CD4-positive, alpha-beta T cell (primary cell): ENCODE results near the gene TMEM184C. TPM values are rescaled to one million over a fixed set of nuclear protein-coding genes. Genes with fewer than 3 reads are reported as not detected.
A peak's percentile ranks its signal among the peaks of the same experiment; 100 is the strongest.

Source experiments
- ATAC-seq: fragments of 200-7000 bp; cut with Tn5 transposase; one replicate; pipeline ENCODE4 v1.10.0; 2022; ENCODE audit warnings: mild to moderate bottlenecking; ENCODE audit not compliant: poor library complexity
- CTCF ChIA-PET: fragments of 350-600 bp; sonication (Branson Sonifier 250); formaldehyde crosslinking; loops from one replicate; lab custom pipeline; 2021; ENCODE audit warnings: antibody characterized with exemption, inconsistent platforms; lab: Charles Lee
- POLR2A ChIA-PET: fragments of 350-600 bp; sonication (Branson Sonifier 250); formaldehyde crosslinking; loops from one replicate; lab custom pipeline; 2021; ENCODE audit warnings: antibody characterized with exemption, inconsistent platforms; lab: Charles Lee
- DNase-seq, 14 experiments: peaks; one replicate each; pipeline ENCODE4 v3.0.0-alpha.2; 2013 to 2020; ENCODE audit warnings: mixed read lengths in 2 of 14
- H3K27ac ChIP-seq, 2 donors: one replicate each; pipeline versions ENCODE4 v1.5.1 to v1.7.0; 2013; ENCODE audit warnings: low read length in 2 of 2, low read depth in 1 of 2, mild to moderate bottlenecking in 1 of 2
- H3K27me3 ChIP-seq, 2 experiments: 1 replicate in 1 of 2; 2 replicates in 1 of 2; pipeline versions ENCODE4 v1.6.1 to v1.7.0; 2013; ENCODE audit warnings: low read length in 2 of 2, control low read depth in 1 of 2, mild to moderate bottlenecking in 1 of 2, moderate library complexity in 1 of 2; ENCODE audit not compliant: insufficient read depth in 2 of 2, control insufficient read depth in 1 of 2
- H3K36me3 ChIP-seq: one replicate; pipeline ENCODE4 v1.6.1; 2013; ENCODE audit warnings: low read length, control low read depth; ENCODE audit not compliant: insufficient read depth
- H3K4me1 ChIP-seq: one replicate; pipeline ENCODE4 v1.6.1; 2013; ENCODE audit warnings: low read length, control low read depth; ENCODE audit not compliant: insufficient read depth
- H3K4me3 ChIP-seq: one replicate; pipeline ENCODE4 v1.5.1; 2013; ENCODE audit warnings: mild to moderate bottlenecking, low read length, moderate library complexity
- H3K9me3 ChIP-seq, 2 experiments: 1 replicate in 1 of 2; 2 replicates in 1 of 2; pipeline versions ENCODE4 v1.6.1 to v1.7.0; 2013; ENCODE audit warnings: low read length in 2 of 2, mild to moderate bottlenecking in 2 of 2, control low read depth in 1 of 2, moderate library complexity in 1 of 2; ENCODE audit not compliant: control insufficient read depth in 1 of 2, insufficient read depth in 1 of 2
- H3K27ac Mint-ChIP-seq: one replicate; pipeline ENCODE4 v1.8.0; 2020; ENCODE audit warnings: mixed read lengths
- H3K27me3 Mint-ChIP-seq: one replicate; pipeline ENCODE4 v1.8.0; 2021; ENCODE audit warnings: mixed read lengths
- H3K36me3 Mint-ChIP-seq: one replicate; pipeline ENCODE4 v1.8.0; 2021; ENCODE audit warnings: low read depth, mixed read lengths
- H3K4me1 Mint-ChIP-seq: one replicate; pipeline ENCODE4 v1.8.0; 2021; ENCODE audit warnings: low read depth, mixed read lengths
- H3K4me3 Mint-ChIP-seq: one replicate; pipeline ENCODE4 v1.8.0; 2020; ENCODE audit warnings: mild to moderate bottlenecking, mixed read lengths
- H3K9me3 Mint-ChIP-seq: one replicate; pipeline ENCODE4 v1.8.0; 2020; ENCODE audit warnings: mixed read lengths
- CTCF ChIP-seq: fragments of 200-600 bp; IDR thresholded peaks from one replicate; pipeline ENCODE4 v1.8.0; 2022; ENCODE audit warnings: antibody characterized with exemption, mild to moderate bottlenecking
- intact Hi-C, 2 experiments: fragments of 100-400 bp; cut with DNase I in 1 of 2; cut with micrococcal nuclease in 1 of 2; formaldehyde crosslinking; loops; one replicate each; pipeline versions ENCODE4 v1.15.1 to v1.9.0; 2023 to 2025; cut with DNase I, micrococcal nuclease
- total RNA-seq, 174 experiments: library from RNA in 2 of 174; stranded (reverse) in 2 of 174; gene quantifications; one replicate each; pipeline ENCODE4 v1.2.3 and lab custom pipeline; 2021 to 2026

Gene TMEM184C
- total RNA-seq, 2 experiments from 2014 or later: 10.0 to 10.1 TPM

GRCh38 chr4:147683717-147684700 lies 66.8 kb downstream of the TMEM184C start, which contains the start of gene PRMT9:
Gene PRMT9 (minus strand): TSS chr4:147684163. CDS start chr4:147683987, 176 bp downstream.
- peaks cover 15% of the 10 kb centered on the region for H3K27me3 Mint-ChIP-seq
- peak; percentile 95 for ATAC-seq
- CTCF ChIA-PET: interaction anchor here (1.0 to 1.8 kb wide), 5 partner anchors 35 to 183 kb away, joined by 3 to 4 read pairs (median 3); partner anchors contain the start of gene ARHGAP10

GRCh38 chr4:147689067-147689466 lies 71.9 kb downstream of the TMEM184C start:
- Histone ChIP-seq H3K4me3 (no peak overlapping the region), H3K36me3 (no peaks in the 10 kb centered on the region), H3K27ac (no peak overlapping the region), H3K9me3 (no peaks in the 10 kb centered on the region), H3K4me1 (peaks cover 5% of the 10 kb centered on the region), H3K27me3 (peaks cover 3 to 5% of the 10 kb centered on the region in 2 experiments)
- Mint-ChIP-seq H3K4me3 (no peak overlapping the region), H3K36me3 (peaks cover 6% of the 10 kb centered on the region), H3K27me3 (peaks cover 48% of the 10 kb centered on the region), H3K4me1 (peaks cover 9% of the 10 kb centered on the region), H3K9me3 (no peaks in the 10 kb centered on the region), H3K27ac (no peak overlapping the region)
- ChIA-PET POLR2A (no interaction called here), CTCF (interaction anchor here (1.3 kb wide), 1 partner anchor 178 kb away, joined by 3 read pairs; no protein-coding TSS in a partner anchor)
- DNase-seq (peak in 1 of 14 experiments; percentile 20), ATAC-seq (no peak)
- intact Hi-C loops: loop anchor here in 1 of 2 experiments (10.0 kb wide), 1 partner anchor 756 kb away; the partner anchor contains the start of gene NR3C2
- TF ChIP-seq CTCF: no peak

More at GRCh38 chr4:147683717-147684700, 66.8 kb downstream of the TMEM184C start, which contains the start of gene PRMT9:
- Histone ChIP-seq H3K27ac (peak within 1 kb of the TSS; percentile 79 to 93), H3K27me3 (no peaks in the 10 kb centered on the region), H3K9me3 (no peaks in the 10 kb centered on the region), H3K4me1 (peaks cover 12% of the 10 kb centered on the region), H3K4me3 (peak within 1 kb of the TSS; percentile 91), H3K36me3 (peaks cover 8% of the 10 kb centered on the region)
- Mint-ChIP-seq H3K36me3 (peaks cover 43% of the 10 kb centered on the region), H3K9me3 (no peaks in the 10 kb centered on the region), H3K27ac (peak within 1 kb of the TSS; percentile 100), H3K4me1 (peaks cover 42% of the 10 kb centered on the region), H3K4me3 (peak within 1 kb of the TSS; percentile 98)
- peak; percentile 69 to 93 (median 84) for DNase-seq
- TF ChIP-seq CTCF: no peak
- intact Hi-C loops: loop anchor here (1.0 to 10.0 kb wide), 4 partner anchors 47 to 761 kb away; partner anchors contain the start of genes TMEM184C (in 2 of the 2) and NR3C2 (in 1 of the 2)
- POLR2A ChIA-PET: interaction anchor here (0.8 to 3.8 kb wide), 7 partner anchors 48 to 758 kb away, joined by 3 to 87 read pairs (median 6); partner anchors contain the start of genes ARHGAP10, NR3C2 and TMEM184C

- Histone ChIP-seq H3K4me1 (peaks cover 3% of the 10 kb centered on the region), H3K36me3 (no peaks in the 10 kb centered on the region), H3K27me3 (peaks cover 5% of the 10 kb centered on the region in 2 experiments), H3K4me3 (no peak overlapping the region), H3K9me3 (no peaks in the 10 kb centered on the region), H3K27ac (no peak overlapping the region)
- Mint-ChIP-seq H3K4me1 (no peaks in the 10 kb centered on the region), H3K36me3 (no peaks in the 10 kb centered on the region), H3K9me3 (no peaks in the 10 kb centered on the region), H3K27me3 (peaks cover 35% of the 10 kb centered on the region), H3K4me3 (no peak overlapping the region), H3K27ac (no peak overlapping the region)
- DNase-seq (no peak), ATAC-seq (no peak)
- no peak for TF ChIP-seq CTCF
- ChIA-PET CTCF (no interaction called here), POLR2A (no interaction called here)
- intact Hi-C loops: no loop called here
These were observed 74.6 kb downstream of the TMEM184C start for GRCh38 chr4:147691820-147692219.
